Measurements from ENCODE around the gene SLC22A23. TPM values are rescaled to one million over a fixed set of nuclear protein-coding genes. Genes with fewer than 3 reads are reported as not detected.

Gene SLC22A23
- total and polyA plus RNA-seq, 2 experiments from 2014 or later = 6.1 to 38.3 TPM

DNA sequence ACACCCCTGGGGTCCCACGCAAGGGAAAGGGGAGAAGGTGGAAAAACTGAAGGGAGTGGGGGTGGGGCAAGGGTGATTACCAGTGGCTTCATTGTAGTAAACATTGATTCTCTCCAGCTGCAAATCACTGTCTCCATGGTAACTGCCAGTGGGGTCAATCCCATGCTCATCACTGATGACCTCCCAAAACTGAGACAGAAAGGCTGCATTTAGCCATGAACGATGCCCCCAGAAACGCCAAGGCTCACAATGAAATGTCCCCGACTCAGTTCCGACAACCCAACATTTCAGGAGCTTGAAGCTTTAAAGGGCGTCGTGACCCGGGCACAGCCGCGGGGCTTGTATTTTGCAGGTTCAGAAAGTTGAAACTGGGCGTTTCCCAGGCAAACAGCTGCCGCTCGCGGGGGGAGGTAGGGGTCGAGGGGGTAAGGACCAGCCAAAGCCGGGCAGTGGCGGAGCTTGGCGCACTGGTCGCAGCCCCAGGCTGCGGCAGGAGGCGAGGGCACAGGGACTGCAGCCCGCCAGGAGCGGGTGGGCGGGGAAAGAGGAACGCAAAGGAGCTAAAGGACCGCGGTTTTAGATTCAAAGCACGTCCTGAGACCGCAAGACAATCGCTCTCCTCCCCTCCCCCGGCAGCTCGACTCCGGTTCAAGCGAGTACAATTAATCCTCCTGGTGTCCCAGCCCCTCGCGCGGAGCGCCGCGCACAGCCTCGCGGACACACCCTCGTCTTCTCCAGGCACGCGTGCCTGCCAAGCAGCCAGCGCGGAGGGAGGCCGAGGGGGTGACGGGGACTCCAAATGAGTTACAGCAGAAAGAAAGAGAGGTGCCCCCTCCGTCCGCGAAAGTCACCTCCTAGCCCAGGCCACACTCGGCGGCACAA is 230.1 kb downstream of the SLC22A23 start (continued):
- TF ChIP-seq ZNF462 (CRISPR knock-in tag; IDR thresholded peaks at IDR 0.05) = no peak

DNA sequence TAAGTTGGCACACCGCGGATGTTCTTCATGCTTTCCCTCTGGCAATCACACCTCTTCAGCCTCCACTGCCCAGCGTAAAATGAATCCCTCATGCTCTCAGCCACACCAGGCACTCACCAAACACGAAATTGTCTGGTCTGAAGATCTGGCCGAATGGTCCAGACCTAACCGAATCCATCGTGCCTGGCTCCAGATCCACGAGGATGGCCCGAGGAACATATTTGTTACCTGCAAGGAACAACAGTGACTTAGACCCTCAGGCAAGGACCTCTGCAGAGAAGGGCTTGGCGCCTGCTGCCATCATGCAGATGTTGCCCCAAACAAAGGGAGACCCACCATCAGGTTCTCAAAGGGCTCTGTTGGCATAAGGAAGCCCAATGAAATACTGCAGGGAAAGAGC is 230.8 kb downstream of the SLC22A23 start:
- Mint-ChIP-seq H3K4me3 (peak overlapping the region; percentile 91), H3K27me3 (ENCODE audit: insufficient read depth, low read depth, poor library complexity) (peaks cover 35% of the 10 kb centered on the region), H3K36me3 (ENCODE audit: low read depth) (peaks cover 33% of the 10 kb centered on the region), H3K9me3 (peaks cover 6% of the 10 kb centered on the region; the same call in 2 of the 3 replicates), H3K4me1 (peaks cover 40% of the 10 kb centered on the region), H3K27ac (no peak overlapping the region)
- Histone ChIP-seq H3K4me1 (ENCODE audit: insufficient read depth) (peaks cover 26% of the 10 kb centered on the region), H3K4me2 (peak overlapping the region; percentile 96), H3K9me2 (ENCODE audit: insufficient read depth) (no peaks in the 10 kb centered on the region), H3K27me3 (ENCODE audit: insufficient read depth) (peaks cover 23% of the 10 kb centered on the region), H3K79me2 (replicated peaks; ENCODE audit: insufficient read depth) (peaks cover 20% of the 10 kb centered on the region), H3K27ac (ENCODE audit: low read depth) (no peak overlapping the region), H4K20me1 (replicated peaks; ENCODE audit: insufficient read depth) (peaks cover 26% of the 10 kb centered on the region), H3K36me3 (ENCODE audit: insufficient read depth) (peaks cover 6% of the 10 kb centered on the region), H2AFZ (no peak overlapping the region), H3K4me3 (peak overlapping the region; percentile 93), H3F3A (replicated peaks; ENCODE audit: low read depth) (peaks cover 37% of the 10 kb centered on the region)
- TF ChIP-seq NANOG (IDR thresholded peaks at IDR 0.05; ENCODE audit: borderline replicate concordance) (no peak), EZH2 (IDR thresholded peaks at IDR 0.05; ENCODE audit: low read depth, unreplicated experiment) (no peak), CREB1 (CRISPR knock-in tag; IDR thresholded peaks at IDR 0.05; ENCODE audit: low read depth) (no peak), EZH2phosphoT487 (IDR thresholded peaks at IDR 0.05; ENCODE audit: unreplicated experiment) (no peak), CTCF (conservative IDR thresholded peaks at IDR 0.05; ENCODE audit: low read depth in 2 of 2) (no peak), ZNF331 (CRISPR knock-in tag; IDR thresholded peaks at IDR 0.05; ENCODE audit: low read depth) (no peak)
- TF ChIP-seq, protein P1, sequence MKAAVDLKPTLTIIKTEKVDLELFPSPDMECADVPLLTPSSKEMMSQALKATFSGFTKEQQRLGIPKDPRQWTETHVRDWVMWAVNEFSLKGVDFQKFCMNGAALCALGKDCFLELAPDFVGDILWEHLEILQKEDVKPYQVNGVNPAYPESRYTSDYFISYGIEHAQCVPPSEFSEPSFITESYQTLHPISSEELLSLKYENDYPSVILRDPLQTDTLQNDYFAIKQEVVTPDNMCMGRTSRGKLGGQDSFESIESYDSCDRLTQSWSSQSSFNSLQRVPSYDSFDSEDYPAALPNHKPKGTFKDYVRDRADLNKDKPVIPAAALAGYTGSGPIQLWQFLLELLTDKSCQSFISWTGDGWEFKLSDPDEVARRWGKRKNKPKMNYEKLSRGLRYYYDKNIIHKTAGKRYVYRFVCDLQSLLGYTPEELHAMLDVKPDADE (IDR thresholded peaks at IDR 0.05) = no peak
- ATAC-seq (no peak), DNase-seq (ENCODE audit: low spot score) (no peak)
